A549 treated with RU486 at 1 μM for 4 hours (cell line): ENCODE measurements around the gene PPP2R1A. TPM values are rescaled to one million over a fixed set of nuclear protein-coding genes. Genes with fewer than 3 reads are reported as not detected.

Experiments
- total RNA-seq: library from RNA; stranded (reverse); fragments of 200-300 nt; extraction: Qiagen RNA extraction; gene quantifications from 5 replicates; pipeline ENCODE4 v1.2.3, GENCODE V29; 2022; ENCODE audit warnings: low read depth

Gene PPP2R1A
- total RNA-seq, result 184 to 327 TPM (median 302 TPM) in 5 replicates

DNA sequence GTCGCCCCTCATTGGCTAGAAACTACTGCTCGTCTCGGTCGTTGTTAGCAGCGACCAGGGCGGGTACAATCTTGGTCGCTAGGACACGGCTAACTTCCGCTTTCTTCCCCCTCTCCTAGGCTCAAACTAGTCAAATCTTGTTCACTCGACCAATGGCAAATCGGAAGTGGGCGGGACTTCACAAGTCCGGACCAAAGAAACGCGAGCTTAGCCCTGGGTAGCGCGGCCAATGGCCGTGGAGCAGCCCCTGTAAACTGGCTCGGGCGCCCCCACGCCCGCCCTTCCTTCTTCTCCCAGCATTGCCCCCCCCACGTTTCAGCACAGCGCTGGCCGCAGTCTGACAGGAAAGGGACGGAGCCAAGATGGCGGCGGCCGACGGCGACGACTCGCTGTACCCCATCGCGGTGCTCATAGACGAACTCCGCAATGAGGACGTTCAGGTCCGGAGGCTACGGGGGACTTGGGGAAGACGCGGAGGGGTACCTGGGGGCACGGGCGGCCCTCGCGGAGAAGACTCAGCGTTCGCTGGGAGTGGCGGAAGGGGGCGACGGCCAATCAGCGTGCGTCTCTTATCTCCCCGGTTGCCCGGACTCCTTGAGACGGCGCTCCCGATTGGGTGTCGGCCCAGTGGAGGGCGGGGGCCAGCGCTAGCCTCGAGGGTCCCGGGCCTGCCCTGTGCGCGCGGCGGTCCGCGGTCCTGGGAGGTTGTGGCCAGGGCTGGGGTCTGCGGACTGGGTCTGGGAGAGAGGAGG is at the start of gene PPP2R1A:
Gene PPP2R1A (plus strand): TSS at position 318 of the 752 bp plus-strand sequence. CDS start 45 bp downstream, at position 363.

GRCh38 chr19:52171321-52172169 is 18.3 kb upstream of the PPP2R1A start, which contains the start of gene ZNF836:
TSS of gene ZNF836 (minus strand) at chr19:52171621. CDS start at chr19:52168072, 3,549 bp downstream.

DNA sequence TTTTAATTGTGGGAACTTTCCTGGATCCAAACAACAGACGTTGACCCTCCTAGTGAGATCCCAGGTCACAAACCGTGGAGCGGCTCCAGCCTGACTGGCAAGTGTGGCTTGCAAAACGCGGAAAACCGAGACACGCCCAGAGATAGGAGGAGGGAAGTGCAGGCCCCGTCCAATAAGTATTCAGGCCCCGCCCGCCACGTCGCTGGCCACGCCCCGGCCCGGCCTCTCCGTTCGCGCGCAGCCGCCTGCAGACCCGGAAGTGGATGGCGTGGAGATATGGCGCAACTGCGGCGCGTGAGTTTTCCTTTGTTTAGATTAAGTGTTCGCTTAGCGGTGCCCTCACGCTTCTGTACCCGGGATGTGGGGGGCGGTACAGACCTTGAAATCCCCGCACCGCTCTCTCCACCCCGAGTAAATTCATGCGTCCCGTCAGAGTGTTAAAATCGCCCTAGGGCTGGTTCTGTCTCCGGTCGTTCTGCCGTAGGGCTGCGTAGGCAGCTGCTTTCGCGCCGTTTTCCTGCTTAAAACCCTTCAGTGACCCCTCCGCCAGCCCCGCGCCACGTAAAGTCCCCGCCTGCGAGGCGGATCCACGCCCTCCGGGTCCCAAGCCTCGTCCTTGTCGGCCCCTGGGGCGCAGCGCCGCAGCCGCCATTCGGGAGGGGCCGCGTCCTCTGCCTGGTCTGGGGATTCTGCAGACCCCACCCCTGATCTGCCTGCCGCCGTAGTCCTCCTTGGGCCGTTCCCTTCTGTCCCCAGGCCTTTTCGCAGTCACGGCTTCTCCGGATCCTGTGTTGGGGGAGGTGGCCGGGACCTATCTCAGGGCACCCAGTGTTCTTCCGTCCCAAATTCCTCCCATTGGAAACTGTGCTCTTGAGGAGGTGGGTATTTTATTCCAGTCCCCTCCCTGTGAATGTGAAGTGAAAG is 79.7 kb downstream of the PPP2R1A start, which contains the start of gene ZNF766:
Gene ZNF766 (plus strand): TSS at position 250 of the 924 bp plus-strand sequence. CDS start 27 bp downstream, at position 277.

Other genes with a start within 250 kb of the PPP2R1A start
- gene ZNF350, start 203.2 kb upstream of the PPP2R1A start, total RNA-seq, result 3.9 to 6.2 TPM (median 5.1 TPM) in 5 replicates
- gene ZNF615, start 181.8 kb upstream of the PPP2R1A start, total RNA-seq, result 2.1 to 5.3 TPM (median 3.3 TPM) in 5 replicates
- 1.9 to 3.5 TPM (median 3.1 TPM) in 5 replicates for gene ZNF614, start 161.7 kb upstream of the PPP2R1A start, total RNA-seq
- 0.84 to 1.9 TPM (median 1.8 TPM) in 5 replicates for gene ZNF432, start 141.2 kb upstream of the PPP2R1A start, total RNA-seq
- 1.5 to 2.0 TPM (median 1.8 TPM) in 5 replicates for gene ZNF841, start 94.3 kb upstream of the PPP2R1A start, total RNA-seq
- 0.45 to 1.2 TPM (median 0.82 TPM) in 5 replicates for gene ZNF616, start 50.1 kb upstream of the PPP2R1A start, total RNA-seq
- 0.26 to 1.1 TPM (median 0.93 TPM) in 5 replicates for gene ZNF836, start 18.4 kb upstream of the PPP2R1A start, total RNA-seq
- gene ZNF766, start 79.5 kb downstream of the PPP2R1A start, total RNA-seq, result 5.3 to 13.6 TPM (median 9.6 TPM) in 5 replicates
- gene ZNF480, start 107.1 kb downstream of the PPP2R1A start, total RNA-seq, result 6.8 to 20.4 TPM (median 16.3 TPM) in 5 replicates
- gene ZNF610, start 146.2 kb downstream of the PPP2R1A start, total RNA-seq, result 0.06 TPM in 1 of 5 replicates, not detected in the others
- 0.74 to 1.3 TPM (median 1.1 TPM) in 5 replicates for gene ZNF880, start 179.9 kb downstream of the PPP2R1A start, total RNA-seq
- 0.10 TPM in 1 of 5 replicates, not detected in the others for gene ZNF528, start 207.8 kb downstream of the PPP2R1A start, total RNA-seq
- not detected in 5 replicates for gene ZNF534, start 239.1 kb downstream of the PPP2R1A start, total RNA-seq